ENCODE results near the gene TM4SF1. TPM values are rescaled to one million over a fixed set of nuclear protein-coding genes. Genes with fewer than 3 reads are reported as not detected.

The TM4SF1 gene
- total RNA-seq, 1 experiment from 2014 or later, result 0.66 TPM

DNA sequence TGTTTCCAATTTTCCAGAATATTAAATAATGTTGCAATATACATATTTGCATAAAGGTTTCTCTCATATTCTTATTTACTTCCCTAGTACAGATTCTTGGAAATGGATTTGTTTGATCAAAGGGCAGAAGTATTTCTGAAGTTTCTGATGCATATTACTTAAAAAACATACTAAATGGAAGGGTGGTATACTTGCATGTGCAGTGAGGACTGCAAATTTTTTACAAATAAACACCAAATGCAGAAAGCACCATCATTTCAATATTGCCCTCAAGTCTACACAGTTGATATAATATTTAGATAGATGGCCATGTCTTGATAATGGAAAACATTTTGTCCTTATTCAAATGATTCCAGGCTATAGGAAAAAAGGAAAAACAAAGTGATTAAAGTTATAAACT lies 56.3 kb downstream of the TM4SF1 start:
- TF ChIP-seq SP1 (IDR thresholded peaks at IDR 0.05; ENCODE audit: low read depth) (no peak), FOSL1 (IDR thresholded peaks at IDR 0.05; ENCODE audit: low read depth) (no peak)
- BruUV-seq (replicated peaks), result no TSS peak
- CTCF ChIA-PET, result no interaction called here
- H3K27ac ChIP-seq (ENCODE audit: low read depth, low read length), result no peak overlapping the region
- RAD21 ChIA-PET (ENCODE audit: low non-redundant PET in 1 of 2, low total read pairs in 2 of 2, uncharacterized antibody in 2 of 2, unreplicated experiment in 2 of 2), result no interaction called here
- no peaks in the 10 kb centered on the region for H3K27me3 ChIP-seq (ENCODE audit: insufficient read depth, low read length)
- H3K4me2 ChIP-seq (ENCODE audit: low read length), result no peak overlapping the region
- peaks cover 0 to 10% of the 10 kb centered on the region in 2 experiments; a peak in 2 of 4 replicates for H3K4me1 ChIP-seq (ENCODE audit: control insufficient read depth in 1 of 2, insufficient read depth in 2 of 2, low read length in 2 of 2)
- no peak for ATAC-seq
- H3K9me3 ChIP-seq (ENCODE audit: control insufficient read depth in 1 of 2, insufficient read depth in 1 of 2, low read depth in 1 of 2, low read length in 2 of 2), result no peaks in the 10 kb centered on the region
- no peaks in the 10 kb centered on the region for H3K9me2 ChIP-seq (ENCODE audit: insufficient read depth)
- no peaks in the 10 kb centered on the region for H3K79me2 ChIP-seq (ENCODE audit: insufficient read depth, low read length)
- no peak overlapping the region for H3K9ac ChIP-seq (ENCODE audit: low read length)
- no peaks in the 10 kb centered on the region for H3K36me3 ChIP-seq (ENCODE audit: control insufficient read depth in 1 of 2, insufficient read depth in 2 of 2, low read length in 2 of 2)
- H2AFZ ChIP-seq (ENCODE audit: low read depth, low read length, poor library complexity, severe bottlenecking), result no peak overlapping the region
- POLR2A ChIA-PET, result no interaction called here
- intact Hi-C loops (cut with micrococcal nuclease), result no loop called here
- no peak for DNase-seq (ENCODE audit: low read depth, low spot score)
- no peaks in the 10 kb centered on the region for H4K20me1 ChIP-seq (ENCODE audit: insufficient read depth)
- H3K4me3 ChIP-seq (replicated peaks in 1 of 2; ENCODE audit: low read depth in 1 of 2, low read length in 2 of 2), result no peak overlapping the region

DNA sequence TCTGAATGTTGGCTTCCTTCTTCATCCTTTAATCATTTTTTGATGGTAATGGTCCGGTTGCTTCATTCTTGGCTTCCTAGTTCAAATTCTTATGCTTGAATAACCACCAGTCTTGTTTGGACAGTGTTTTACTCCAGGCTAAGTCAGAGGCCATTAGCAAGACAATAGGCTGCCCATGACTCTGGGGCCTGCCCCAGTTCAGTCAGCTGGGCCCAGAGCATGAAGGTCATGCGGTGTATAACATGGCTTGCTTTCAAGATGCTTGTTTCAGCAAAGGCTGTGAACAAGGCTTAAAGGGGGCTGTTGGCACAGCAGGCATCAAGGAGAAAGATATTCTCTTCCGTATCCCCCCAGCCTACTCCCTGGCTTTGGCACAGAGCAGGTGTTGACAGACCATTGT lies 57.7 kb downstream of the TM4SF1 start:
- Histone ChIP-seq H3K9me2 (ENCODE audit: insufficient read depth) (no peaks in the 10 kb centered on the region), H3K4me3 (replicated peaks in 1 of 2; ENCODE audit: low read depth in 1 of 2, low read length in 2 of 2) (no peak overlapping the region), H4K20me1 (ENCODE audit: insufficient read depth) (no peaks in the 10 kb centered on the region), H3K27ac (ENCODE audit: low read depth, low read length) (no peak overlapping the region), H3K9me3 (ENCODE audit: control insufficient read depth in 1 of 2, insufficient read depth in 1 of 2, low read depth in 1 of 2, low read length in 2 of 2) (no peaks in the 10 kb centered on the region), H3K36me3 (ENCODE audit: control insufficient read depth in 1 of 2, insufficient read depth in 2 of 2, low read length in 2 of 2) (no peaks in the 10 kb centered on the region), H3K79me2 (ENCODE audit: insufficient read depth, low read length) (no peaks in the 10 kb centered on the region), H3K4me2 (ENCODE audit: low read length) (no peak overlapping the region), H2AFZ (ENCODE audit: low read depth, low read length, poor library complexity, severe bottlenecking) (no peak overlapping the region), H3K9ac (ENCODE audit: low read length) (no peak overlapping the region), H3K27me3 (ENCODE audit: insufficient read depth, low read length) (no peaks in the 10 kb centered on the region), H3K4me1 (ENCODE audit: control insufficient read depth in 1 of 2, insufficient read depth in 2 of 2, low read length in 2 of 2) (peaks cover 0 to 24% of the 10 kb centered on the region in 2 experiments; a peak in 2 of 4 replicates)
- DNase-seq (ENCODE audit: low read depth, low spot score), result no peak
- intact Hi-C loops (cut with micrococcal nuclease), result no loop called here
- no peak for ATAC-seq
- RAD21 ChIA-PET (ENCODE audit: low non-redundant PET in 1 of 2, low total read pairs in 2 of 2, uncharacterized antibody in 2 of 2, unreplicated experiment in 2 of 2), result no interaction called here
- POLR2A ChIA-PET, result no interaction called here
- BruUV-seq (replicated peaks), result no TSS peak
- CTCF ChIA-PET, result no interaction called here
- TF ChIP-seq, protein P1, sequence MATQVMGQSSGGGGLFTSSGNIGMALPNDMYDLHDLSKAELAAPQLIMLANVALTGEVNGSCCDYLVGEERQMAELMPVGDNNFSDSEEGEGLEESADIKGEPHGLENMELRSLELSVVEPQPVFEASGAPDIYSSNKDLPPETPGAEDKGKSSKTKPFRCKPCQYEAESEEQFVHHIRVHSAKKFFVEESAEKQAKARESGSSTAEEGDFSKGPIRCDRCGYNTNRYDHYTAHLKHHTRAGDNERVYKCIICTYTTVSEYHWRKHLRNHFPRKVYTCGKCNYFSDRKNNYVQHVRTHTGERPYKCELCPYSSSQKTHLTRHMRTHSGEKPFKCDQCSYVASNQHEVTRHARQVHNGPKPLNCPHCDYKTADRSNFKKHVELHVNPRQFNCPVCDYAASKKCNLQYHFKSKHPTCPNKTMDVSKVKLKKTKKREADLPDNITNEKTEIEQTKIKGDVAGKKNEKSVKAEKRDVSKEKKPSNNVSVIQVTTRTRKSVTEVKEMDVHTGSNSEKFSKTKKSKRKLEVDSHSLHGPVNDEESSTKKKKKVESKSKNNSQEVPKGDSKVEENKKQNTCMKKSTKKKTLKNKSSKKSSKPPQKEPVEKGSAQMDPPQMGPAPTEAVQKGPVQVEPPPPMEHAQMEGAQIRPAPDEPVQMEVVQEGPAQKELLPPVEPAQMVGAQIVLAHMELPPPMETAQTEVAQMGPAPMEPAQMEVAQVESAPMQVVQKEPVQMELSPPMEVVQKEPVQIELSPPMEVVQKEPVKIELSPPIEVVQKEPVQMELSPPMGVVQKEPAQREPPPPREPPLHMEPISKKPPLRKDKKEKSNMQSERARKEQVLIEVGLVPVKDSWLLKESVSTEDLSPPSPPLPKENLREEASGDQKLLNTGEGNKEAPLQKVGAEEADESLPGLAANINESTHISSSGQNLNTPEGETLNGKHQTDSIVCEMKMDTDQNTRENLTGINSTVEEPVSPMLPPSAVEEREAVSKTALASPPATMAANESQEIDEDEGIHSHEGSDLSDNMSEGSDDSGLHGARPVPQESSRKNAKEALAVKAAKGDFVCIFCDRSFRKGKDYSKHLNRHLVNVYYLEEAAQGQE (IDR thresholded peaks at IDR 0.05; ENCODE audit: low read depth), result no peak
- TF ChIP-seq RAD21 (IDR thresholded peaks at IDR 0.05; ENCODE audit: low read depth), result no peak
- TF ChIP-seq CEBPB (IDR thresholded peaks at IDR 0.05; ENCODE audit: low read depth), result no peak
- no peak for TF ChIP-seq SP1 (IDR thresholded peaks at IDR 0.05; ENCODE audit: low read depth)
- no peak for TF ChIP-seq EGR1 (IDR thresholded peaks at IDR 0.05; ENCODE audit: low read depth)
- no peak for TF ChIP-seq CBX3 (IDR thresholded peaks at IDR 0.05; ENCODE audit: low read depth)
- TF ChIP-seq EZH2phosphoT487 (IDR thresholded peaks at IDR 0.05; ENCODE audit: borderline replicate concordance), result no peak
- TF ChIP-seq, protein P2, sequence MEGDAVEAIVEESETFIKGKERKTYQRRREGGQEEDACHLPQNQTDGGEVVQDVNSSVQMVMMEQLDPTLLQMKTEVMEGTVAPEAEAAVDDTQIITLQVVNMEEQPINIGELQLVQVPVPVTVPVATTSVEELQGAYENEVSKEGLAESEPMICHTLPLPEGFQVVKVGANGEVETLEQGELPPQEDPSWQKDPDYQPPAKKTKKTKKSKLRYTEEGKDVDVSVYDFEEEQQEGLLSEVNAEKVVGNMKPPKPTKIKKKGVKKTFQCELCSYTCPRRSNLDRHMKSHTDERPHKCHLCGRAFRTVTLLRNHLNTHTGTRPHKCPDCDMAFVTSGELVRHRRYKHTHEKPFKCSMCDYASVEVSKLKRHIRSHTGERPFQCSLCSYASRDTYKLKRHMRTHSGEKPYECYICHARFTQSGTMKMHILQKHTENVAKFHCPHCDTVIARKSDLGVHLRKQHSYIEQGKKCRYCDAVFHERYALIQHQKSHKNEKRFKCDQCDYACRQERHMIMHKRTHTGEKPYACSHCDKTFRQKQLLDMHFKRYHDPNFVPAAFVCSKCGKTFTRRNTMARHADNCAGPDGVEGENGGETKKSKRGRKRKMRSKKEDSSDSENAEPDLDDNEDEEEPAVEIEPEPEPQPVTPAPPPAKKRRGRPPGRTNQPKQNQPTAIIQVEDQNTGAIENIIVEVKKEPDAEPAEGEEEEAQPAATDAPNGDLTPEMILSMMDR (IDR thresholded peaks at IDR 0.05 in 2 of 3, conservative IDR thresholded peaks at IDR 0.05 in 1 of 3; ENCODE audit: borderline replicate concordance in 1 of 3, insufficient read depth in 1 of 3, low read depth in 2 of 3, low read length in 2 of 3), result no peak
- TF ChIP-seq POLR2AphosphoS5 (IDR thresholded peaks at IDR 0.05; ENCODE audit: low read depth, low read length), result no peak
- TF ChIP-seq YY1 (IDR thresholded peaks at IDR 0.05; ENCODE audit: extremely low read depth, insufficient replicate concordance, low read depth, low read length), result no peak
- no peak for TF ChIP-seq ELF1 (IDR thresholded peaks at IDR 0.05; ENCODE audit: borderline replicate concordance, low read depth)
- no peak for TF ChIP-seq ZFX (IDR thresholded peaks at IDR 0.05)
- TF ChIP-seq, protein P3, sequence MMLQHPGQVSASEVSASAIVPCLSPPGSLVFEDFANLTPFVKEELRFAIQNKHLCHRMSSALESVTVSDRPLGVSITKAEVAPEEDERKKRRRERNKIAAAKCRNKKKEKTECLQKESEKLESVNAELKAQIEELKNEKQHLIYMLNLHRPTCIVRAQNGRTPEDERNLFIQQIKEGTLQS (IDR thresholded peaks at IDR 0.05), result no peak
